ENCODE measurements around the gene RPS2.
"Not testable (repeated sequence)": the region's sequence is repeated elsewhere in the genome, so short reads cannot be mapped to it uniquely, and the experiment has no call there.

RPS2 gene

GRCh38 chr16:1942047-1942809 is 22.4 kb downstream of the RPS2 start:
- no peak for DNase-seq (ENCODE audit: low read depth in 2 of 2)

GRCh38 chr16:1941162-1942046 is 23.2 kb downstream of the RPS2 start:
- no peak for DNase-seq (ENCODE audit: low read depth in 2 of 2)

- DNase-seq (ENCODE audit: low read depth in 2 of 2) = no peak
Measured at GRCh38 chr16:1940273-1941161, 24.1 kb downstream of the RPS2 start.

- not testable (repeated sequence) for DNase-seq (ENCODE audit: low read depth in 2 of 2)
Measured at GRCh38 chr16:1939833-1940232, 24.8 kb downstream of the RPS2 start.

GRCh38 chr16:1938910-1939309 is 25.7 kb downstream of the RPS2 start:
- no peak for DNase-seq (ENCODE audit: low read depth in 2 of 2)

- DNase-seq (ENCODE audit: low read depth in 2 of 2) = no peak
Measured at GRCh38 chr16:1938316-1938715, 26.3 kb downstream of the RPS2 start.

- DNase-seq (ENCODE audit: low read depth in 2 of 2) = no peak
Measured at GRCh38 chr16:1936945-1937479, 27.6 kb downstream of the RPS2 start.

GRCh38 chr16:1933097-1933661 is 31.4 kb downstream of the RPS2 start:
- DNase-seq (ENCODE audit: low read depth in 2 of 2) = no peak

- DNase-seq (ENCODE audit: low read depth in 2 of 2) = no peak
Measured at GRCh38 chr16:1932050-1933028, 32.3 kb downstream of the RPS2 start.

- no peak for DNase-seq (ENCODE audit: low read depth in 2 of 2)
Measured at GRCh38 chr16:1930338-1930720, 34.3 kb downstream of the RPS2 start.

GRCh38 chr16:1929578-1930337 is 34.9 kb downstream of the RPS2 start:
- DNase-seq (ENCODE audit: low read depth in 2 of 2) = peak; percentile 82 to 89

- DNase-seq (ENCODE audit: low read depth in 2 of 2) = no peak
Measured at GRCh38 chr16:1929105-1929504, 35.5 kb downstream of the RPS2 start.

GRCh38 chr16:1926271-1926670 is 38.4 kb downstream of the RPS2 start:
- DNase-seq (ENCODE audit: low read depth in 2 of 2) = no peak

GRCh38 chr16:1924095-1924494 is 40.5 kb downstream of the RPS2 start:
- DNase-seq (ENCODE audit: low read depth in 2 of 2) = no peak

GRCh38 chr16:1923299-1924034 is 41.2 kb downstream of the RPS2 start:
- no peak for DNase-seq (ENCODE audit: low read depth in 2 of 2)

- DNase-seq (ENCODE audit: low read depth in 2 of 2) = no peak
Measured at GRCh38 chr16:1922357-1922756, 42.3 kb downstream of the RPS2 start.

- DNase-seq (ENCODE audit: low read depth in 2 of 2) = peak in 1 of 2 donors; percentile 14
Measured at GRCh38 chr16:1920727-1921171, 43.9 kb downstream of the RPS2 start.

- DNase-seq (ENCODE audit: low read depth in 2 of 2) = not testable (repeated sequence)
Measured at GRCh38 chr16:1920122-1920521, 44.5 kb downstream of the RPS2 start.
